ENCODE measurements around the gene SLC31A1.

GRCh38 chr9:113269871-113270270 lies 48.5 kb downstream of the SLC31A1 start:
- no peak for TF ChIP-seq EZH2 (IDR thresholded peaks at IDR 0.05; ENCODE audit: insufficient read depth, poor library complexity, severe bottlenecking)
- TF ChIP-seq EZH2phosphoT487 (IDR thresholded peaks at IDR 0.05; ENCODE audit: insufficient read depth, low read depth): no peak

Measured in GM23248 (cell line).